Measurements from ENCODE around the gene CLK4. TPM values are rescaled to one million over a fixed set of nuclear protein-coding genes. Genes with fewer than 3 reads are reported as not detected.

The CLK4 gene
- total RNA-seq, 2 experiments from 2014 or later: 21.1 to 24.2 TPM

GRCh38 chr5:178671602-178672144 is 44.8 kb upstream of the CLK4 start:
- H3K4me3 Mint-ChIP-seq: no peak overlapping the region
- no peak overlapping the region for H3K27ac Mint-ChIP-seq
- no peak for DNase-seq
- H3K36me3 Mint-ChIP-seq (ENCODE audit: low read depth): no peaks in the 10 kb centered on the region
- H3K9me3 Mint-ChIP-seq: no peaks in the 10 kb centered on the region
- no peak for TF ChIP-seq CTCF (IDR thresholded peaks at IDR 0.05)
- ChIA-PET POLR2A (no interaction called here), CTCF (no interaction called here)
- H3K27me3 Mint-ChIP-seq: peaks cover 12% of the 10 kb centered on the region
- no peak for ATAC-seq
- intact Hi-C loops (cut with micrococcal nuclease): no loop called here
- H3K4me1 Mint-ChIP-seq (ENCODE audit: low read depth): peaks cover 17% of the 10 kb centered on the region

GRCh38 chr5:178670351-178670885 is 43.6 kb upstream of the CLK4 start:
- POLR2A ChIA-PET: no interaction called here
- ATAC-seq (no peak), DNase-seq (no peak)
- TF ChIP-seq CTCF (IDR thresholded peaks at IDR 0.05): no peak
- no peaks in the 10 kb centered on the region for H3K36me3 Mint-ChIP-seq (ENCODE audit: low read depth)
- CTCF ChIA-PET: no interaction called here
- H3K27ac Mint-ChIP-seq: no peak overlapping the region
- H3K4me3 Mint-ChIP-seq: no peak overlapping the region
- intact Hi-C loops (cut with micrococcal nuclease): no loop called here
- no peaks in the 10 kb centered on the region for H3K9me3 Mint-ChIP-seq
- peaks cover 12% of the 10 kb centered on the region for H3K27me3 Mint-ChIP-seq
- H3K4me1 Mint-ChIP-seq (ENCODE audit: low read depth): peaks cover 17% of the 10 kb centered on the region

GRCh38 chr5:178668579-178668978 is 41.7 kb upstream of the CLK4 start:
- POLR2A ChIA-PET: no interaction called here
- CTCF ChIA-PET: no interaction called here
- TF ChIP-seq CTCF (IDR thresholded peaks at IDR 0.05): no peak
- ATAC-seq (no peak), DNase-seq (no peak)
- intact Hi-C loops (cut with micrococcal nuclease): no loop called here
- Mint-ChIP-seq H3K9me3 (no peaks in the 10 kb centered on the region), H3K36me3 (ENCODE audit: low read depth) (no peaks in the 10 kb centered on the region), H3K4me1 (ENCODE audit: low read depth) (peaks cover 17% of the 10 kb centered on the region), H3K27me3 (peaks cover 16% of the 10 kb centered on the region), H3K4me3 (no peak overlapping the region), H3K27ac (no peak overlapping the region)

- POLR2A ChIA-PET: no interaction called here
- H3K27me3 Mint-ChIP-seq: peaks cover 16% of the 10 kb centered on the region
- no peak for DNase-seq
- CTCF ChIA-PET: no interaction called here
- H3K4me1 Mint-ChIP-seq (ENCODE audit: low read depth): peaks cover 13% of the 10 kb centered on the region
- no peak for TF ChIP-seq CTCF (IDR thresholded peaks at IDR 0.05)
- H3K27ac Mint-ChIP-seq: no peak overlapping the region
- H3K9me3 Mint-ChIP-seq: no peaks in the 10 kb centered on the region
- intact Hi-C loops (cut with micrococcal nuclease): no loop called here
- H3K4me3 Mint-ChIP-seq: no peak overlapping the region
- H3K36me3 Mint-ChIP-seq (ENCODE audit: low read depth): no peaks in the 10 kb centered on the region
- no peak for ATAC-seq
Observed at GRCh38 chr5:178667688-178668087, 40.8 kb upstream of the CLK4 start.

- H3K4me3 Mint-ChIP-seq: no peak overlapping the region
- H3K9me3 Mint-ChIP-seq: no peaks in the 10 kb centered on the region
- H3K27me3 Mint-ChIP-seq: peaks cover 16% of the 10 kb centered on the region
- no peaks in the 10 kb centered on the region for H3K36me3 Mint-ChIP-seq (ENCODE audit: low read depth)
- intact Hi-C loops (cut with micrococcal nuclease): no loop called here
- ChIA-PET CTCF (no interaction called here), POLR2A (no interaction called here)
- H3K27ac Mint-ChIP-seq: no peak overlapping the region
- DNase-seq (no peak), ATAC-seq (no peak)
- TF ChIP-seq CTCF (IDR thresholded peaks at IDR 0.05): no peak
- peaks cover 8% of the 10 kb centered on the region for H3K4me1 Mint-ChIP-seq (ENCODE audit: low read depth)
Observed at GRCh38 chr5:178667101-178667500, 40.3 kb upstream of the CLK4 start.

All from activated CD8-positive, alpha-beta T cell treated with anti-CD3 and anti-CD28 coated beads for 36 hours (primary cell).